ENCODE results near the gene PRKD1.

GRCh38 chr14:29745863-29746262 is 181.8 kb downstream of the PRKD1 start:
- TF ChIP-seq, protein P1, sequence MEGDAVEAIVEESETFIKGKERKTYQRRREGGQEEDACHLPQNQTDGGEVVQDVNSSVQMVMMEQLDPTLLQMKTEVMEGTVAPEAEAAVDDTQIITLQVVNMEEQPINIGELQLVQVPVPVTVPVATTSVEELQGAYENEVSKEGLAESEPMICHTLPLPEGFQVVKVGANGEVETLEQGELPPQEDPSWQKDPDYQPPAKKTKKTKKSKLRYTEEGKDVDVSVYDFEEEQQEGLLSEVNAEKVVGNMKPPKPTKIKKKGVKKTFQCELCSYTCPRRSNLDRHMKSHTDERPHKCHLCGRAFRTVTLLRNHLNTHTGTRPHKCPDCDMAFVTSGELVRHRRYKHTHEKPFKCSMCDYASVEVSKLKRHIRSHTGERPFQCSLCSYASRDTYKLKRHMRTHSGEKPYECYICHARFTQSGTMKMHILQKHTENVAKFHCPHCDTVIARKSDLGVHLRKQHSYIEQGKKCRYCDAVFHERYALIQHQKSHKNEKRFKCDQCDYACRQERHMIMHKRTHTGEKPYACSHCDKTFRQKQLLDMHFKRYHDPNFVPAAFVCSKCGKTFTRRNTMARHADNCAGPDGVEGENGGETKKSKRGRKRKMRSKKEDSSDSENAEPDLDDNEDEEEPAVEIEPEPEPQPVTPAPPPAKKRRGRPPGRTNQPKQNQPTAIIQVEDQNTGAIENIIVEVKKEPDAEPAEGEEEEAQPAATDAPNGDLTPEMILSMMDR (IDR thresholded peaks at IDR 0.05; ENCODE audit: low read depth, low read length) = no peak
- TF ChIP-seq EZH2phosphoT487 (IDR thresholded peaks at IDR 0.05; ENCODE audit: low read depth) = no peak
